Left ventricle myocardium inferior (tissue), 1 donor: ENCODE data around the gene PFKM. TPM values are rescaled to one million over a fixed set of nuclear protein-coding genes. Genes with fewer than 3 reads are reported as not detected.

Experiments used
- DNase-seq: peaks from one replicate; pipeline ENCODE4 v3.0.0-alpha.2; 2020
- H3K27ac ChIP-seq: fragments of 200-600 bp; replicated peaks from 2 replicates; pipeline ENCODE4 v1.8.0; 2021
- H3K27me3 ChIP-seq: fragments of 200-600 bp; 2 replicates; pipeline ENCODE4 v1.8.0; 2021; ENCODE audit warnings: low read depth
- H3K36me3 ChIP-seq: fragments of 200-600 bp; 2 replicates; pipeline ENCODE4 v1.8.0; 2021
- H3K4me1 ChIP-seq: fragments of 200-600 bp; 2 replicates; pipeline ENCODE4 v1.8.0; 2021
- H3K4me3 ChIP-seq: fragments of 200-600 bp; 2 replicates; pipeline ENCODE4 v1.8.0; 2021; ENCODE audit warnings: mild to moderate bottlenecking, moderate library complexity
- H3K9me3 ChIP-seq: fragments of 200-600 bp; replicated peaks from 2 replicates; pipeline ENCODE4 v1.8.0; 2021
- intact Hi-C: fragments of 100-400 bp; cut with micrococcal nuclease; formaldehyde crosslinking; loops from one replicate; pipeline ENCODE4 v1.11.0; 2022
- total RNA-seq: library from RNA; stranded (reverse); fragmentation: NEBNext Ultra II Directional; extraction: Animal tissue kit (Norgen Biotek cat#: 25700); gene quantifications from one replicate; pipeline ENCODE4 v1.2.1, GENCODE V29; 2021
- TF ChIP-seq, protein P1 (sequence below): fragments of 200-600 bp; IDR thresholded peaks from 2 replicates; pipeline ENCODE4 v1.8.0; 2021; ENCODE audit warnings: antibody characterized with exemption, mild to moderate bottlenecking, borderline replicate concordance
- donor health status: DM: no; HTN: yes; CAD: no; lungs with severe emphysema.

PFKM gene
- total RNA-seq, 1 donor from 2014 or later = 671 TPM

DNA sequence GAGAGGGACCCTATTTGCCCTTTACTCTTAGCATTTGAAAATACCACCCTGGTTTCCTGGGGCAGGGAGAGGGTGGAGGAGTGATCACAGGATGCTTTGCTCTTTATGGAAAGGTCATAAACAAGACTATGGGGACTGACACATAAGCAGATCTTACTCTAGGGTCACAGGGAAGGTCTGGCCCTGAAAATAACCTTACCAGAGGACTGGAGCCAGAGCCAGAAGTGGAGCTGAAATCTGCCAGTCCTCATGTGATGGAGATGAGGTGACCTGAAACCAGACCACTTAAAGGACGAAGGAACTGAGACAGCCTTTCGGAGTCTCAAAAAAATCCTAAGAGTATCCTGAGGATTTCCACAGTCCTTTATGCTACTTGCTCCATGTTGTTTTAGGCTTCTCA lies 12.4 kb downstream of the PFKM start:
- no peak overlapping the region for H3K4me3 ChIP-seq
- intact Hi-C loops = no loop called here
- H3K36me3 ChIP-seq = peaks cover 93% of the 10 kb centered on the region
- DNase-seq = no peak
- H3K27me3 ChIP-seq = no peaks in the 10 kb centered on the region
- no peaks in the 10 kb centered on the region for H3K9me3 ChIP-seq
- TF ChIP-seq, protein P1, sequence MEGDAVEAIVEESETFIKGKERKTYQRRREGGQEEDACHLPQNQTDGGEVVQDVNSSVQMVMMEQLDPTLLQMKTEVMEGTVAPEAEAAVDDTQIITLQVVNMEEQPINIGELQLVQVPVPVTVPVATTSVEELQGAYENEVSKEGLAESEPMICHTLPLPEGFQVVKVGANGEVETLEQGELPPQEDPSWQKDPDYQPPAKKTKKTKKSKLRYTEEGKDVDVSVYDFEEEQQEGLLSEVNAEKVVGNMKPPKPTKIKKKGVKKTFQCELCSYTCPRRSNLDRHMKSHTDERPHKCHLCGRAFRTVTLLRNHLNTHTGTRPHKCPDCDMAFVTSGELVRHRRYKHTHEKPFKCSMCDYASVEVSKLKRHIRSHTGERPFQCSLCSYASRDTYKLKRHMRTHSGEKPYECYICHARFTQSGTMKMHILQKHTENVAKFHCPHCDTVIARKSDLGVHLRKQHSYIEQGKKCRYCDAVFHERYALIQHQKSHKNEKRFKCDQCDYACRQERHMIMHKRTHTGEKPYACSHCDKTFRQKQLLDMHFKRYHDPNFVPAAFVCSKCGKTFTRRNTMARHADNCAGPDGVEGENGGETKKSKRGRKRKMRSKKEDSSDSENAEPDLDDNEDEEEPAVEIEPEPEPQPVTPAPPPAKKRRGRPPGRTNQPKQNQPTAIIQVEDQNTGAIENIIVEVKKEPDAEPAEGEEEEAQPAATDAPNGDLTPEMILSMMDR = no peak
- H3K4me1 ChIP-seq = peaks cover 68% of the 10 kb centered on the region
- H3K27ac ChIP-seq = peak overlapping the region; percentile 93

DNA sequence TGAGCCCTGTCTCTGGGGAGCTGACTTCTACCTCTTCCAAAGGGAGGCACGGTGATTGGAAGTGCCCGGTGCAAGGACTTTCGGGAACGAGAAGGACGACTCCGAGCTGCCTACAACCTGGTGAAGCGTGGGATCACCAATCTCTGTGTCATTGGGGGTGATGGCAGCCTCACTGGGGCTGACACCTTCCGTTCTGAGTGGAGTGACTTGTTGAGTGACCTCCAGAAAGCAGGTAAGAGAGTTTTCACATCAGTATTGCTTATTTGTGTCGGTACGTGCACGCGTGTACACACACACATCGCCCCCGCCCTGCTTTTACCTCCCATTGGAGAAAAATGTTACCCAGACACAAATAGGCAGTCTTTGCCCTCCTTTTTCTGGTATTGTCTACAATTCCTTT lies 13.7 kb downstream of the PFKM start:
- Histone ChIP-seq H3K4me1 (peaks cover 68% of the 10 kb centered on the region), H3K27ac (peak overlapping the region; percentile 93), H3K4me3 (no peak overlapping the region), H3K27me3 (no peaks in the 10 kb centered on the region), H3K9me3 (no peaks in the 10 kb centered on the region), H3K36me3 (peaks cover 98% of the 10 kb centered on the region)
- DNase-seq = no peak
- TF ChIP-seq, protein P1 = no peak
- intact Hi-C loops = no loop called here

- no peaks in the 10 kb centered on the region for H3K27me3 ChIP-seq
- no peak overlapping the region for H3K27ac ChIP-seq
- no peaks in the 10 kb centered on the region for H3K9me3 ChIP-seq
- no peak for DNase-seq
- TF ChIP-seq, protein P1 = no peak
- H3K4me3 ChIP-seq = no peak overlapping the region
- intact Hi-C loops = no loop called here
- H3K36me3 ChIP-seq = peaks cover 98% of the 10 kb centered on the region
- peaks cover 67% of the 10 kb centered on the region for H3K4me1 ChIP-seq
Measured at GRCh38 chr12:48135027-48135426, 15.9 kb downstream of the PFKM start.

DNA sequence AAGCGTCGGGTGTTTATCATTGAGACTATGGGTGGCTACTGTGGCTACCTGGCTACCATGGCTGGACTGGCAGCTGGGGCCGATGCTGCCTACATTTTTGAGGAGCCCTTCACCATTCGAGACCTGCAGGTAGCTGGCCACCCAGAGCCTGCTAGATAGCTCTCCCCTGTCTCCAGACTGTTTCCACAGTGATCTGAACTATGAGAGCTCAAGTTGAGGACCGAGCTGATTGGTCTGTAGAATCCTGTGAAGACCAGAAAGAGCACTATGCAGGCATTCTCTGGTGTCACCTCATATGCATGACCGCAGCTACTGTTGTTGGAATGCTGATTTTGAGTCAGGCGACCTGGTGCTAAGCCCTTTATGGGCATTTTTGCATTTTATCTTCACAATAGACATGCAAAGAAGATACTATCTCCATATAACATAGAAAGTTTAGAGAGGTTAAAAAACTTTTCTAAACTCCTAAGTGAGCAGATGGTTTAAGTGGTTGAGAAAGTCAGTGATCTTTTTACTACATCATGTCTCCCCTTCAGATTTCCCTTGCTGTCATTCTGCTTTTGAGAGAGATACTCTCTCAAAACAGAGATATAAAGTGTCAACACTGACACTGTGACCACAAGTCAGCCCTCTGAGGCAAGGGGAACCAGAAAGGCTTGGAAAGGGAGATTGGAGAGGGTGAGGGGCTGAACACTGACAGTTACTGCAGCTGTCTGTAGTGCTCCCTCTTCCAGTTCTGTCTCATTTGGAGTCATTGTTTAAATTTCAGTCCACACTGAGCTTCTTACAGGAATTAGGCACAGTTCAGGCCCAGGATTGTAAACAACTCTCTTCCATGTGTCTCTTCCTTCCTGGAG lies 23.9 kb downstream of the PFKM start:
- H3K27ac ChIP-seq = peak overlapping the region; percentile 10
- intact Hi-C loops = no loop called here
- H3K27me3 ChIP-seq = no peaks in the 10 kb centered on the region
- TF ChIP-seq, protein P1 = no peak
- peaks cover 93% of the 10 kb centered on the region for H3K4me1 ChIP-seq
- H3K9me3 ChIP-seq = no peaks in the 10 kb centered on the region
- DNase-seq = no peak
- H3K4me3 ChIP-seq = no peak overlapping the region
- peaks cover 99% of the 10 kb centered on the region for H3K36me3 ChIP-seq

DNA sequence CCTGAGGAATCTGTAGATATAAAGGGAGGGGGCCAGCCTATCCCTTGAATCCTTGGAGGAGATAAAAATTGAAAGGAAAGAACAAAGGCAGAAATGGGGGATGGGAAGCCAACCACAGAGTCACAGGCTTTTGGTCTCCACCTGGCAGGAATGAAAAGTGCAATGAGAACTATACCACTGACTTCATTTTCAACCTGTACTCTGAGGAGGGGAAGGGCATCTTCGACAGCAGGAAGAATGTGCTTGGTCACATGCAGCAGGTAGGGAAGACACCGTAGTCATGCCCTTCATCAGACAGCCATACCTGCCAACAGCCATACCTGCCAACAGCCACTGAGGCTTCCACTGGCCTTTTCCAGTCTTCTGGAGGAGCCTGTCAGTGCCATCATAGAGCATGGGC lies 24.7 kb downstream of the PFKM start:
- Histone ChIP-seq H3K4me1 (peaks cover 94% of the 10 kb centered on the region), H3K36me3 (peaks cover 98% of the 10 kb centered on the region)

More for the DNA sequence above, 24.7 kb downstream of the PFKM start:
- Histone ChIP-seq H3K4me3 (no peak overlapping the region), H3K27ac (peak overlapping the region; percentile 81), H3K9me3 (no peaks in the 10 kb centered on the region), H3K27me3 (no peaks in the 10 kb centered on the region)
- TF ChIP-seq, protein P1 = no peak
- DNase-seq = no peak
- intact Hi-C loops = no loop called here
